H1 (cell line): ENCODE results near the gene ZNF609.

Source experiments
- CHD2 ChIP-seq: IDR thresholded peaks from 2 replicates; pipeline ENCODE4 v1.6.1; 2012; ENCODE audit warnings: low read length, improper control_type of control experiment
- GABPA ChIP-seq: IDR thresholded peaks from 2 replicates; pipeline ENCODE4 v1.6.1; 2011; ENCODE audit warnings: mild to moderate bottlenecking, low read length, moderate library complexity, borderline replicate concordance; ENCODE audit not compliant: insufficient read depth
- POLR2A ChIP-seq, 2 experiments: IDR thresholded peaks; 1 replicate in 1 of 2; 2 replicates in 1 of 2; pipeline ENCODE4 v1.6.1; 2011; ENCODE audit warnings: low read depth in 2 of 2, low read length in 2 of 2, mild to moderate bottlenecking in 2 of 2; ENCODE audit errors: control extremely low read depth in 1 of 2
- POLR2AphosphoS5 ChIP-seq: IDR thresholded peaks from 2 replicates; pipeline ENCODE4 v1.6.1; 2011; ENCODE audit warnings: low read depth, low read length
- RFX5 ChIP-seq: IDR thresholded peaks from 2 replicates; pipeline ENCODE4 v1.6.1; 2011; ENCODE audit warnings: low read depth, low read length, improper control_type of control experiment, borderline replicate concordance
- SP1 ChIP-seq: IDR thresholded peaks from 2 replicates; pipeline ENCODE4 v1.6.1; 2011; ENCODE audit warnings: low read depth, low read length
- ZNF274 ChIP-seq: IDR thresholded peaks from 2 replicates; pipeline ENCODE4 v1.7.0; 2012; ENCODE audit warnings: low read length, borderline replicate concordance; ENCODE audit errors: extremely low read depth
- TF ChIP-seq, protein P1 (sequence below): IDR thresholded peaks from 2 replicates; pipeline ENCODE4 v1.6.1; 2011; ENCODE audit warnings: low read depth, mild to moderate bottlenecking, low read length; ENCODE audit not compliant: insufficient read depth
- TF ChIP-seq, protein P2 (sequence below), 3 experiments: IDR thresholded peaks; 1 replicate in 2 of 3; 2 replicates in 1 of 3; pipeline versions ENCODE4 v1.5.1 to v1.6.1; 2011; ENCODE audit warnings: low read length in 3 of 3, mild to moderate bottlenecking in 3 of 3, inconsistent platforms in 2 of 3, low read depth in 1 of 3, moderate library complexity in 1 of 3; ENCODE audit not compliant: insufficient read depth in 1 of 3; ENCODE audit errors: control extremely low read depth in 1 of 3

DNA sequence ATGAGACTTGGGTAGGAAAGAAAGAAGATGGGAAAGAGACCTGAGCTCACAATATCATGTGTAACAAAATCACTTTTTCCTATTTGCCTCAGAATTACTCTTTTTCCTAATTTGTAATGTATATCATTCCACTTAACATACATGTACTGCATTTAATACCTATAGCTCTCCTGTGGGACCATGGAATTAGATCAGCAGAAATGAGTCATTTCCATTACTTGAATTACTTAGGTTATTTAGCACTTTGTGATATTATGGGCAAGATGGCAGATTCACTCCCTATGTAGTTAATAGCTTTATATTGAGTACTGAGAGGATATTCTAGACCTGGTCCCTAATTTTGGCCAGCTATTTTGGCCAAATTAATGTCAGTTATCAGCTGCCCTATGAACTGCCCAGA lies 70.5 kb downstream of the ZNF609 start:
- TF ChIP-seq SP1 (no peak), POLR2AphosphoS5 (no peak), ZNF274 (no peak), GABPA (no peak), RFX5 (no peak), POLR2A (IDR thresholded peaks at IDR 0.05; ENCODE audit: control extremely low read depth in 1 of 2, low read depth in 2 of 2, low read length in 2 of 2) (no peak), CHD2 (no peak)
- TF ChIP-seq, protein P1, sequence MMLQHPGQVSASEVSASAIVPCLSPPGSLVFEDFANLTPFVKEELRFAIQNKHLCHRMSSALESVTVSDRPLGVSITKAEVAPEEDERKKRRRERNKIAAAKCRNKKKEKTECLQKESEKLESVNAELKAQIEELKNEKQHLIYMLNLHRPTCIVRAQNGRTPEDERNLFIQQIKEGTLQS = no peak
- TF ChIP-seq, protein P2, sequence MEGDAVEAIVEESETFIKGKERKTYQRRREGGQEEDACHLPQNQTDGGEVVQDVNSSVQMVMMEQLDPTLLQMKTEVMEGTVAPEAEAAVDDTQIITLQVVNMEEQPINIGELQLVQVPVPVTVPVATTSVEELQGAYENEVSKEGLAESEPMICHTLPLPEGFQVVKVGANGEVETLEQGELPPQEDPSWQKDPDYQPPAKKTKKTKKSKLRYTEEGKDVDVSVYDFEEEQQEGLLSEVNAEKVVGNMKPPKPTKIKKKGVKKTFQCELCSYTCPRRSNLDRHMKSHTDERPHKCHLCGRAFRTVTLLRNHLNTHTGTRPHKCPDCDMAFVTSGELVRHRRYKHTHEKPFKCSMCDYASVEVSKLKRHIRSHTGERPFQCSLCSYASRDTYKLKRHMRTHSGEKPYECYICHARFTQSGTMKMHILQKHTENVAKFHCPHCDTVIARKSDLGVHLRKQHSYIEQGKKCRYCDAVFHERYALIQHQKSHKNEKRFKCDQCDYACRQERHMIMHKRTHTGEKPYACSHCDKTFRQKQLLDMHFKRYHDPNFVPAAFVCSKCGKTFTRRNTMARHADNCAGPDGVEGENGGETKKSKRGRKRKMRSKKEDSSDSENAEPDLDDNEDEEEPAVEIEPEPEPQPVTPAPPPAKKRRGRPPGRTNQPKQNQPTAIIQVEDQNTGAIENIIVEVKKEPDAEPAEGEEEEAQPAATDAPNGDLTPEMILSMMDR (IDR thresholded peaks at IDR 0.05; ENCODE audit: control extremely low read depth in 1 of 3, insufficient read depth in 1 of 3, low read depth in 1 of 3, low read length in 3 of 3) = no peak
